T-helper 22 cell (primary cell): ENCODE results near the gene TRPM3.
"Not testable (repeated sequence)": the region's sequence is repeated elsewhere in the genome, so short reads cannot be mapped to it uniquely, and the experiment has no call there.

Source experiments
- DNase-seq: peaks from one replicate; pipeline ENCODE4 v3.0.0-alpha.2; 2020; ENCODE audit warnings: low read depth

The TRPM3 gene

DNA sequence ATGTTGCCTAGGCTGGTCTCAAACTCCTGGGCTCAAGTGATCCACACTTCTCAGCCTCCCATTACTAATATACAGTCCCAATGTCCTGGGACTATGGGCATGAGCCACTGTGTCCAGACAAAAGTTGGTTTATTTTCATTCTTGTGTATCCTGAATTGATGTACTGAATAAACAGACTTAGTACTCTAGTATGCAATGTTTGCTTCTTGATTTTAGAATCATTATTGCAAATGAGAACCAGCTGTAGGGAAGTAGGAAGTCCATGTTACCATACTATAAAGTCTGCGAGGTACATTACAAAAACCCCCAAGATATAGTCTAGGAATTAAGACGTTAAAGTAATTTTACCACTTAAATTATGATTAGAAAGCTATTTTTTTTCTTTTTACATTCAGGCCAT lies 372.4 kb downstream of the TRPM3 start:
- no peak for DNase-seq

DNA sequence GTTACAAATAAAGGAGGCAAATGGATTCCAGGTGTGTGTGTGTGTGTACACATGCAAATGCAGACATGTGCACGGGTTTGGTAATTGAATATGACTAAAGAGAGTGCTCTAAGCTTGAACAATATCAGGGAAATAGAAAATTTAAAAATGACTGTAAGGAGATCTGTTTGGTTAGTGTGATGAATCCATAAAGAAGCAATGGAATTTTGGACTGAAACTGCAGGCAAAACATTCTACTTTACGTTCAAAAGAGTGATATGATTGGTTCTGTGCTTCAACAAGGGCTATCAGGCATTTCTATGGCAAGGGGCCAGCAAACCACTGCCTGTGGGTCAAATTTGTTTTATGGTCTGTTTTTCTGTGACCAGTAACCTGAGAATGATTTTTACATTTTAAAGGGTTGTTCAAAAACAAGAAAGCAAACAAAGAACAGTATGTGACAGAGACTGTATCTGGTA lies 374.1 kb downstream of the TRPM3 start:
- DNase-seq: no peak

DNA sequence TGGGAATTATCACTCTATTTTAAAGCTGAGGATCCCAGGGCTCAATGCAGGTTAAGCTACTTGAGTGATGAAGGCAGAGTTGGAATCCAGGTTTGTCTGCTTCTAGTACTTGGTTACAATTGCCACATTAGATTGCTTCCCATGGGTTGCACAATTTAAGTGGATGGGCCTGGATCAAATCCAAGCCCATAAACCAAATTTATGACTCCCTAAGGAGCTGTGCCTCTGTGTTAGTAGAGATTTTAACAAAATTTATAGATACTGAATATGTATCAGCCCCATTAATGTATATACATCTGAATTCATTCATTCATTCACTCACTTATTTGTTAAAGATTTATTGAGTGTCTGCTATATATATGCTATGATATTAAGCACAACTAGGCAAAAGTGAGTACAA lies 374.7 kb downstream of the TRPM3 start:
- DNase-seq: no peak

DNA sequence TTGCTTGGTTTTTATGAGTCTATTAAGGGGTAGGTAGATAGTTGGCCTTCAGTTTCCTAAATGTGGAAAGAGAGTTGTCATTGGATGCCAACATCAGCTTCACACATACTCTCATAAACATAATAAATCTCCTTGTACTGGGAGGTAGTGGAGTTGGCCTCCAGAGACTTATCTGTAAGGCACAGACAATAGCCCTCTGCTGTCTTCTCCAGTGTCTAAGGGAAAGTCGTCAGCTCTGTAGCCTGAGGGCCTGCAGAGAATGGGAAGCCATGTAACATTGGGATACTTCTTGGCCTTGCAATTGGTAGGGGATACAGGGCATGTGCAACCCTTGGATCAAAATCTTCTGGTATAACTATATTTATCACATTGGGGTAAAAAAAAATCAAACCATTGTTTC lies 375.1 kb downstream of the TRPM3 start:
- DNase-seq: no peak

DNA sequence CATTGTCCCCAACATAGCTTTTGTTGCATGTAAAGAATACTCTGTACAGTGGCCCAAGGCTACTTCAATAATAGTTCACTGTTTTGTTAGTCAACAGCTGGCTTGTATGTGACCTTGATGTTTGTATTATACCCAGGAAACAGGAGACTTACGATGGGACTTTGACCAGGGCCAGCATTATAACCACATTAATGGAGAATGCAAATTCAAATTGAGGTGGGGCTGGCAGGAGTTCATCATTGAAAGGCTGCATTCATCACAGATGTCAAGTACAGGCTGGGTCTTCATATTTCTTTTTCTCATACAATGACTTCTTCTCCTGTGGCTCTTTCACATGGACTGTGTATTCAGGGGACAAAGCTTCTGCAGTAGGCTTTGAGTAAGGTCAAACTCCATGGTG lies 396.6 kb downstream of the TRPM3 start:
- not testable (repeated sequence) for DNase-seq

DNA sequence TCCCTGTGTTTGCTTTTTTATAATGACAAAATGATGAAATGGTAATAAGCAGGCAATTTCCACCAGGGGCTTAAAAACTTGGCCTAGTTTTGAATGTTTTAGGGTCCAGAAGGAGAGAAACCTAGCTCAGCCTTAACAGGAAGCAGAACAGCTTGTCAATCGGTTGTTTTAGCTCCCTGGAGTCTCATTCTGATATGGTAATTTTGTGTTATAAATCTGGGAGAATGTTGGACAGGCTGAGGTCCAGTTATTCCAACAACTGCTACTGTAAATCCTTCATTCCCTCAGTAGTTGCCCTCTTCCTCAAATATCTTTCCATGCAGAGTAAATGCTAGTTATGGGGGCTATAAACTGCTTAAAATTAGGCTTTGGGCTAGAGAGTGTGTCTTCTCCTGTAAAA lies 397.4 kb downstream of the TRPM3 start:
- DNase-seq: not testable (repeated sequence)

DNA sequence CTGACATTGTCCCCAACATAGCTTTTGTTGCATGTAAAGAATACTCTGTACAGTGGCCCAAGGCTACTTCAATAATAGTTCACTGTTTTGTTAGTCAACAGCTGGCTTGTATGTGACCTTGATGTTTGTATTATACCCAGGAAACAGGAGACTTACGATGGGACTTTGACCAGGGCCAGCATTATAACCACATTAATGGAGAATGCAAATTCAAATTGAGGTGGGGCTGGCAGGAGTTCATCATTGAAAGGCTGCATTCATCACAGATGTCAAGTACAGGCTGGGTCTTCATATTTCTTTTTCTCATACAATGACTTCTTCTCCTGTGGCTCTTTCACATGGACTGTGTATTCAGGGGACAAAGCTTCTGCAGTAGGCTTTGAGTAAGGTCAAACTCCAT lies 414.6 kb downstream of the TRPM3 start:
- DNase-seq: not testable (repeated sequence)

DNA sequence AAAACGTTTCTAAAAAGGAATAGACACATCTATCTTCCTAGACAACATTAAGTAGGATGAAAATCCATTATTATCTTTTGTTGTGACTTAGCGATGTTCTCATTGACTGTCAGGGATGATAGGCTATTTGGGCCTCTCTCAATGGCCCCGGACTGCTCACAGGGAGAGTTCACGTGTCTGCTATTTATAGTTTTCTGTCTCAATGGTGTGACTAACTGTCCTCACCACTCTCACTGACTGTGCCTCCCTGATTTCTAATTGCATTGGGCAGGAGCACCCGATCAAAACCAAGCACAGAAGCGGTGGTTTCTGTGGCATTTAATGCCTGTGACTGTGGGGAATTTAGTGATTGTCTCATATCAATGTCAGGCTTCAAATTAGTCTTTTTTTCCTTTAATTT lies 420.3 kb downstream of the TRPM3 start:
- no peak for DNase-seq

DNA sequence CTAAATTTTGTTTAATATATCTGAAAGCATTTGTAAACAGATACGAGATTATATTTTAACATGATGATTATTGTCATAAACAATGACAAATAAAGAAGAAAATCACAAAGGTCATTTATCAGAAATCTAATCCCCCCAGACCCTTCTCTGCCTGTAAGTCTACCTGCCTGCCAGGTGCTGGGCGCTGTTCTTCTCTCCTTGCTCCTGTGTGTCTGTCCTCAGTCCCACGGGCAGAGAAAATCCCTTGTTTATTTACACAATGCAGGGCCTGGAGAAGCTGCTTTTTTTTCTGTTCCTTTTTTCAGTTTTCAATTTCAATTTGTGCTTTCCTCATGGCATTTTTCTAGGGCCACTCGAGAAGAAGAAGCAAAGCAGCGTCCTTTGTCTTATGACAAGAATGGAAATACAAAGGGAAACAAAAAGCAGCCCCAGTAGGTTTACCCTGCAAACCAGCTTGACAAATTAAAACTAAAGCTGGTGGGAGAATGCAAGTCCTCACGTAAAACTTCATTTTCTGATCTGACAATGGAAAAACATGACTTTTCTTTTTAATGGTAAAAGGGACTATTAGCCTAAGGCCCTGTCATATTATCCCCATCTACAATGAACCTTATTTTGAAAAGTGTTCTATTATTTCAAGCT lies 424.6 kb downstream of the TRPM3 start:
- DNase-seq: no peak

DNA sequence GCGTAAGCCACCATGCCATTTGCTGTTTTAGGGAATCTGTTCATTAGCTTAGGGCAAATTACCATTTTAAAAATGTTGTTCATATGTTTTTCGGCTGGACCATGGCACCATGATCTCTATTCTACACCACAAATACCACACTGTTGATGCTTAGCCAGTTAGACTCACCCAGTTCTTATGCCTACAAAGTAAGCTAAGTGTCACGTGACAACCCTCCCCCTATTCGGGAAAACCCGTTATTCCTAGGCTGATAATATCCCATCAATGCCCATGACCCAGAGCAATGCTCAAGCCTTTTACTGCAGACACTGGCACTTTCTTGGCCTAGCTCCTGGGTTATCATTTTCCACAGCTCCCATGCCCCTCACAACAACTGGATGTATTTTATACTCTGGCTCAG lies 426.7 kb downstream of the TRPM3 start:
- no peak for DNase-seq

DNA sequence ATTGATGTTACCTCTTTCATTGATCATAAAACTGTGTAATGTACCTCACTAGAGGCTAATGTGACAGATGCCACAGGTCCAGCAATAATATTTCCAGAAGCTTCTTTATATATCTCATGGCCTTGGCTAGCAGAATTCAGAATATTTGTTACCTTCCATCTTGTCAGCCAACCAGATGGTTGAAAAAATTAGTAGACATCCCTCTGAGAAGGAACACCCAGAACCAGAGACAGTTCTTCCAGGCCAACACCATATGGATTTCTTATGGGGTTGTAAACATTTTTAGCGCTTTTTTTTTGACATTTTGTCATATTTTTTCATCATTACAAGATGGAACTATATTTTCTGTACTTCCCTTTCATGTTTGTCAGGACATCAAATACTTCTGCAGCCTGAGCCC lies 428.2 kb downstream of the TRPM3 start:
- no peak for DNase-seq

DNA sequence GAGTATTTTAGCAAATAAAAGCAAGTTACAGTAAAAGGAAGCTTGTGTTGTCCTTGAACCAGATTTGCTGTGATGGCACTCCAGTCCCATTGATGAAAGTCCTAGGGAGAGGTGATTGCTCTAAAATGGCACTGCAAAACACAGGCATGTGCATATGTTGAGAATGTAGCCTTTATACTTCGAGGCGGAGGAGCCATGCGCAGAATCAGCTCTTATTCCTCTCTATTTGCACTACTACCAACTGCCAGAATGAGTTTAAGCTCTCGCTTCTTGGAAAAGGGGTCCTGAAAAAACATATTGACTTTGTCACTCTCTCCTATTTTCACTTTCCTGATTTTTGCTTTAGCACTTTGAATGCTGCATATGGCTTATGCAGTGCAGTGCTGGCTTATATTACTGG lies 429.0 kb downstream of the TRPM3 start:
- DNase-seq: no peak

DNA sequence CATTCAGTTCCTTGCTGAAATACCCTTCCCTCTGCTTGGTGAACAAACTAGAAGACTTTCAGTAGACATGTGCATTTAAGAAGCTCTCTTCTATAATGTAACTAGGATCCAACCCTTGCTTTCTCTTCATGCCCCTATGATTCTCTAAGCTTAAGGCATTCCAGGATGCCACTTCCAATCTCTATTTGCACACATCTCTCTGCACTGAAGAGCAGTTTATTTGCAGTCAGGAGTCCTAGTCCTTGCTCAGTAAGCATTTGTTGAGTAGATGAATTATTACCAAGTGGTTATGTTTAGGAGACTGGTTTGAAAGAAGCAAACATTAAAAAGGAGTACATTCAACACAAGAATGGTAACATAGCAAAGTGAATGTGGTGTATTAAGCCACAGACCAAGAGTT lies 432.7 kb downstream of the TRPM3 start:
- DNase-seq: no peak

DNA sequence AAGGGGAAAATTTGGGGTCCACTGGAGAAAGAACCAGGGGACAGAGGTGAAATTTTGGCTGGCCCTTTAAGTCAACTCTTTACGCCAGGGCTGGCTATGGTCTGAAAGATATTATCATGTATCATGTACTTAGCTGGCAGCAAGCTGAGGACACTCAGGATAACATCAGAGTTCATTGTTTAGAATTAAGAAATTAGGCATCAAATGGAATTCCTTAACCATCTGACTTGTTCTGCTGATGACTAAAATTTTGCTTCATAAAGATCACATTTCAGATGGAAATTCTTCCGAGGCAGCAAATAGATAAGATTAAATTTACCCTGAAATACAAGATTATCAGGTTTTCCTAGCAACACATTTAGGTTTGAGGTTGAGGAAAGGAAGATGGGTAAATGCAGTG lies 437.6 kb downstream of the TRPM3 start:
- no peak for DNase-seq

DNA sequence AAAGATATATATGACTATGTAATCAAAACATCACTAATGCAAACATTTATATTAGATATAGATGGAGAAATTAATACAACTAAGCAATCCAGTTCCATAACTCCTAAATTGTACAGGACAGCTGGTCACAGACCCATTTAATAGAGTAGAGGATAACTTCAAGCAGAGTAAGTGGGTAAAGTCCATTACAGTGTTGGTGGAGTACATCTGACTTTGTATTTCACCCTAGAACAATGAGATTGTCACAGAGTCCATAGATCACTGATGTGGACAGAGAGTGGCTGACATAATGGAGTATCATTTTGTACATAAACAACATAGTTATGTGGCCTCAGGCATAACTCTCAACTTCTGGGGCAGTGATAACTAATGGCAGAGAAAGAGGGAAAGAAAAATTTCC lies 439.1 kb downstream of the TRPM3 start:
- DNase-seq: no peak

DNA sequence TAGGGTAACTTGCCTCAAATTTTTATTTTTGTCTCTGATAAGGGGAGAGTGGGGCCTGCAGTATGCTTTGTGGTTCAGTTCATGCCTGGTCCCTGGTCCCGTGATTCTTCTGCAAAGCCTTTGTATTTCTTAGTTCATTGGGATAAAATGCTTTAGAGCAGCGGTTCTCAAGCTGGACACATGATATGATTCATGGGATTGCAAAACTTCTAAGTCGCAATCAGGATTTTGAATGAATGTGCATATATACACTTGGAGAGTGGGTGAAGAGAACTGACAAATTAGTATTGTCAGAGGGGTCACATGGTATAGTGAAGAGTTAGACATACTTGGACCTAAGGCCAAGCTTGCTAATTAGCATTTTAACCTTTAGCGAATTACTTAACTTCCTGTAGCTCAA lies 441.6 kb downstream of the TRPM3 start:
- no peak for DNase-seq

DNA sequence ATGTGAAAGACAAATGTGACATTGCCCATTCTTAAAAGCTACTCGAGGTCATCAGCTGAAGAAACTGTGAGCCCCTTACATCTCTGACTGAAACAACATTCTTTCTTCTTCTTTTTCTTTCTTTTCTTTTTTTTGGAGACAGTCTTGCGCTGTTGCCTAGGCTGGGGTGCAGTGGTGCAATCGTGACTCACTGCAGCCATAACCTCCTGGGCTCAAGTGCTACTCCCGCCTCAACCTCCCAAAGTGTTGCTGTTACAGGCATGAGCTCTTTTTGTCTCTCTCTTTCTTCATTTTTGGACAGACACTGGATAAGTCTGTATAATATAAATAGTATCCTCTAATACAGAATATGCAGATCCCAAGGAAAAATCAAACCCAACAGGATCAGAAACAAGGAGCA lies 443.3 kb downstream of the TRPM3 start:
- DNase-seq: no peak

DNA sequence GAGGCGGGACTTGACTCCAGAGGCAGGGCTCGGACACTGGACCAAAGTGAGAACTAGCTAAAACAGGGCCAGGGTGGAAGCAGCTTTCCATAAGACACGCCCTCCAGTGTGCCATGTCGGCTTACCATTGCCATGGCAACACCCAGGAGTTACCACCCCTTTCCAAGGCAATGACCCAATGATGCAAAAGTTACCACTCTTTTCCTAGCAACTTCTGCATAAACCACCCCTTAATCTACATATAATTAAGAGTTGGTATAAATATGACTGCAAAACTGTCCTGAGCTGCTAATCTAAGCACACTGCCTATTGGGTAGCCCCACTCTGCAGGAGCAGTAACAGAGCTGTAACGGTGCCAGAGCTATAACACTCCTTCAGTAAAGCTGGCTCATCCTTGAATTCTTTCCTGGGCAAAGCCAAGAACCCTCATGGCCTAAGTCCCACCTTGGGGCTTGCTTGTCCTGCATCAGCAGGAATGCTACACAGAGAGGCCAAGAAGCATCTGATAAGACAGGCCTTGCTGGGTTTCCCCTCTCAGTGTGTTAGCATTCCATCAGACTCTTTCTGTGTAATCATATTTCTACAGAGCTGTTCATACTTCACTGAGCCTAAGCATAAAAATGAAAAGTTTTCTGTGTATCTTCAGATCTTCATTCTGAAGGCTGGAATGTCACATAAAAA lies 444.2 kb downstream of the TRPM3 start:
- no peak for DNase-seq

DNA sequence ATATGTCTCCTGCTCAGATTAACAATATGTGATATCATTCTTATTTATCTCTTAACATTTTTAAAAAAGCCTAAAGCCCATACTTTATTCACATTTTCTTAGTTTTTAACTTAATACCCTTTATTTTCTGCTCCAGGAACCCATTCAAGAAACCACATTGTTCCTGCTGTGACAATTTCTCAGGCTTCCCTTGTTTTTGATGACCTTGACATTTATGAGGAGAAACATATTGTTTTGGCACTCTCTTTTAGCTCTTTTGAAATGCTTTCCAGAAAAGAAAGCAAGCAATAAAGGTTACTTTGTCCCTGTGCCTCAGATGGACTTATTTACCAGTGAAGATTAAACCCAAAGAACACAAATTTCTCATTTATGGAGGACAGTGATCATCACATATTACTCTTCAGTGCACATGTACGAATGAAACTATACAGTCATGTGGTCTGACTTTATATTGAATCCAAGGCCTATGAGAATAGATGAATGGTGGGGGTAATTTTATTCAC lies 445.5 kb downstream of the TRPM3 start:
- DNase-seq: no peak

DNA sequence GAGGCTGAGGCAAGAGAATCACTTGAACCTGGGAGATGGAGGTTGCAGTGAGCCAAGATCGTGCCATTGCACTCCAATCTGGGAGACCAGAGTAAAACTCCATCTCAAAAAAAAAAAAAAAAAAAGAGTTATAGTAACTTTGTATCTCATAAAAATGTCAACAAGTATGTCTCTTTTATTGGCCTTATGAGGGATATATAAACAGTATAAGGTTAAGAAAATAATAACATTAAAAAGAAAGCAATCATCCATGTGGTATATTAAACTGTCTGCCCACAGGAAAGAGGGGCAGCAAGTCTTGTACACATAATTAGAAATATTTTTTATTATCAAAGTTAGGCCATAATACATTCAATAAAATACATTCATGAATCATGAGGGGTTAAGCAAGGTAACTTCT lies 447.6 kb downstream of the TRPM3 start:
- no peak for DNase-seq

DNA sequence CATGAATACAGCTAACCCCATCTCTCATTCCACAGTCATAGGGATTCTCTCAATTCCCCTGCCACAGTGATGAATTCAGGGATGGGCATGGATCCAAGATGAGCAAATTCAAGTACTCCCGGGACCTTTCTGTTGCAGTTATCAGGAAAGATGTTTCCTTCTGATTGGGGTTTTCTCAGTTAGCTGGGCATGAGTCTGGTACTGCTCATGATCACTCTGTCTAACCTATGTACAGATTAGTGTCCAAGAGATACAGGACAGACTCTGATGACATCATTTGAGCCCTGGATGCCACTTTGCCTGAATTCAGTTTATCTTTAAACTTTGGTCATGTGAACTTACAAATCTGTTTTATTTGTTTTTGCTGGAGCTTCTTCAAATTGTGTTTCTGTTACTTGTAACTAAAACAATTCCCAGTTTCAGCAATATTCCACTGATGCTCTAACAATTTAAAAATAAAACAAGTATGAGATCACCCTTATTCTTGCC lies 449.2 kb downstream of the TRPM3 start:
- DNase-seq: no peak

DNA sequence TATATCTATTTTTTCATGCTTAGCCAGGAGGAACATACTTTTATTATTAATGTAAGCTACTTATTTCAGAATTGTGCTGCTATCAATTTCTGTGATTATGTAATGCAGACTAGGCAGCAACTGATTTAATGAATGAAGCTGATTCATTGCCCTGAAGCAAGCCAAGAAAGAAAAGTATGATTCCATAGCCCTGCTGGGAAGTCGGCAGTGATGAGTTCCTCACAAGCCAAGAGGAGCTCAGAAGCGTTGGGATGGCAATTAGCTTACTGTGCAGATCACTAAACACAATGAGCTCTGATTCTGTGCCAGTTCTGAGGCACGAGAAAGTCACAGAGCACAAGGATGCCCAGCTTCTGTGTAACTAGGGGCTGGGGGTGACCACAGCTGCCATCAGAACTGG lies 452.7 kb downstream of the TRPM3 start:
- DNase-seq: no peak

DNA sequence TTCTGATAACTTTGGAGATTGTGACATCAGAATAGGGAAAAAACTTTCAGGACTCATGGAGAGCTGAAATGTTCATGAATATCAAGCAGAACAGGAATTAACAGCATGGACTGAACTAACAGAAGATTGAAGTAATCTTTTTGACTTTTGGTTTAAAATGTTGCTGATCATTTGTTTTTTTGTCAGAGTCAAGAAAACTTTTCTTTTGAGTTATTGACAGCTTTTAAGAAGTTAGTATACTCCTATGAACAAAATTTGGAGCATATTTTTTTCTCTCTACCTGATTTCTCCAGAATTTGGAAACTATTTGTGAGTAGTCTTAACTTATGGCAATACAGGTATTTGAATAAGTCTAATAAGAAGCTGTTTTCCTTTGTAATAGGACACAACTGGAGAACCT lies 462.7 kb downstream of the TRPM3 start:
- no peak for DNase-seq

DNA sequence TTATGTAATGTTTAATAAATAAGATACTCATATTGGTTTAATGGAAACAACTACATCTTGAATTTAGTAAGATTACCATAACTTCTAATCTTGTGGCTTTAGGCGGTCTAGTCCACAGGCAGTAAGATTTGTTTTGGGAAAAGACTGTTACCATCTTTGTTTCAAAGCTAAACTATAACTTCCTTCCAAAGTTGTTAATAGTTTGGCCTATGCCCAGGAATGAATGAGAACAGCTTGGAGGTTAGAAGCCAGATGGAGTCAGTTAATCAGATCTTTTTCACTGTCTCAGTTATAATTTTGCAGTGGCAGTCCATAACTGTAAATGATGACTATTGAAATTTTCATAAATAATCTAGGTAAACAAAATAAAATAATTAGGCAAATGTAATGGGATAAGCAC lies 465.1 kb downstream of the TRPM3 start:
- no peak for DNase-seq
